Neural progenitor cell (in vitro differentiated cells): ENCODE results near the gene RAB6B.

Experiments
- CTCF ChIP-seq: fragments of 200-600 bp; sonication (generic); IDR thresholded peaks from 2 replicates; pipeline ENCODE4 v1.5.1; 2017; ENCODE audit warnings: antibody characterized with exemption, mild to moderate bottlenecking
- EZH2phosphoT487 ChIP-seq: fragments of 200-600 bp; sonication (generic); IDR thresholded peaks from 2 replicates; pipeline ENCODE4 v1.6.1; 2017; ENCODE audit warnings: antibody characterized with exemption

GRCh38 chr3:133938770-133939462, 43.2 kb upstream of the RAB6B start:
- TF ChIP-seq CTCF = peak; percentile 28
- TF ChIP-seq EZH2phosphoT487 = no peak
